Keratinocyte (primary cell): ENCODE data around the gene CCL2.

Experiments used
- CTCF ChIP-seq, 3 experiments: IDR thresholded peaks in 1 of 3; conservative IDR thresholded peaks in 1 of 3; optimal IDR thresholded peaks in 1 of 3; 2 replicates in 2 of 3; 3 replicates in 1 of 3; pipeline versions ENCODE3 to v1.5.1; 2011; ENCODE audit warnings: low read length in 3 of 3, mild to moderate bottlenecking in 3 of 3, moderate library complexity in 2 of 3, control low read depth in 1 of 3, inconsistent platforms in 1 of 3; ENCODE audit not compliant: insufficient read depth in 2 of 3; ENCODE audit errors: extremely low read depth in 1 of 3
- EZH2 ChIP-seq: IDR thresholded peaks from one replicate; pipeline ENCODE4 v1.6.1; 2012; ENCODE audit warnings: inconsistent platforms, mild to moderate bottlenecking, low read length, moderate library complexity

- TF ChIP-seq CTCF (optimal IDR thresholded peaks at IDR 0.05 in 1 of 3, IDR thresholded peaks at IDR 0.05 in 1 of 3, conservative IDR thresholded peaks at IDR 0.05 in 1 of 3; ENCODE audit: extremely low read depth in 1 of 3, insufficient read depth in 2 of 3, low read length in 3 of 3): no peak
- no peak for TF ChIP-seq EZH2
Measured at GRCh38 chr17:34249061-34249460, 6.0 kb upstream of the CCL2 start.
